GM06990 (cell line): Measurements from ENCODE around the gene ST14.
"Not testable (repeated sequence)": the region's sequence is repeated elsewhere in the genome, so short reads cannot be mapped to it uniquely, and the experiment has no call there.

Experiments
- DNase-seq: peaks from one replicate; pipeline ENCODE4 v3.0.0-alpha.2; 2011; ENCODE audit not compliant: insufficient read length; ENCODE audit errors: extremely low read depth
- H3K27me3 ChIP-seq: replicated peaks from 2 replicates; pipeline ENCODE4 v1.6.0; 2011; ENCODE audit warnings: low read length; ENCODE audit not compliant: control insufficient read depth, insufficient read depth
- H3K36me3 ChIP-seq: 2 replicates; pipeline ENCODE4 v1.5.1; 2011; ENCODE audit warnings: low read length; ENCODE audit not compliant: control insufficient read depth, insufficient read depth
- H3K4me3 ChIP-seq: replicated peaks from 2 replicates; pipeline ENCODE4 v1.5.1; 2011; ENCODE audit warnings: low read depth, mild to moderate bottlenecking, control low read depth, low read length
- CTCF ChIP-seq: IDR thresholded peaks from 2 replicates; pipeline ENCODE4 v1.5.1; 2011; ENCODE audit warnings: low read length, control low read depth, mild to moderate bottlenecking, inconsistent platforms; ENCODE audit not compliant: insufficient read depth, poor library complexity, severe bottlenecking

ST14 gene

DNA sequence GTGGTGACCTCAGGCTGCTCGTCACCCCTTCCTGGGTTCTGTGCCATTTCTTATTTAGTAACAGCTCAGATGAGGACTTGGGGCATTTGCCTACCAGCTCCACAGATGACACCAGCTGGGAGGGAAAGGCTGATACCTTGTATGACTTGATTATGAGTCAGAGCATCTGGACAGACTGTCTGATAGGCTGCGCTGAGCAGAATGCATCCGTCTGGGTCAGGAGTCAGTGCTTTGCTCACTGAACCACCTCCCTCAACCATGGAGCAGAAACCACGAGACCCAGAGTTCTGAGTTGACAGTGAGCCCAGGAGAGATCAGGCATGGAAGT is 6.8 kb downstream of the ST14 start:
- H3K36me3 ChIP-seq: no peaks in the 10 kb centered on the region
- DNase-seq: no peak
- no peak overlapping the region for H3K4me3 ChIP-seq
- TF ChIP-seq CTCF: no peak
- peaks cover 5% of the 10 kb centered on the region for H3K27me3 ChIP-seq

GRCh38 chr11:130167146-130167545 is 7.6 kb downstream of the ST14 start:
- no peak for TF ChIP-seq CTCF
- DNase-seq: no peak
- peaks cover 5% of the 10 kb centered on the region for H3K27me3 ChIP-seq

GRCh38 chr11:130168105-130168504 is 8.5 kb downstream of the ST14 start:
- no peaks in the 10 kb centered on the region for H3K36me3 ChIP-seq
- no peak for DNase-seq
- no peak overlapping the region for H3K4me3 ChIP-seq
- H3K27me3 ChIP-seq: peaks cover 5% of the 10 kb centered on the region
- TF ChIP-seq CTCF: no peak

More at GRCh38 chr11:130167146-130167545, 7.6 kb downstream of the ST14 start:
- no peak overlapping the region for H3K4me3 ChIP-seq
- H3K36me3 ChIP-seq: no peaks in the 10 kb centered on the region

GRCh38 chr11:130170345-130170744 is 10.8 kb downstream of the ST14 start:
- H3K36me3 ChIP-seq: no peaks in the 10 kb centered on the region
- no peak overlapping the region for H3K4me3 ChIP-seq
- no peak for TF ChIP-seq CTCF
- H3K27me3 ChIP-seq: peaks cover 3% of the 10 kb centered on the region; the same call in 1 of the 2 replicates
- no peak for DNase-seq

GRCh38 chr11:130171534-130171933 is 12.0 kb downstream of the ST14 start:
- TF ChIP-seq CTCF: no peak
- no peak overlapping the region for H3K4me3 ChIP-seq
- no peak for DNase-seq

DNA sequence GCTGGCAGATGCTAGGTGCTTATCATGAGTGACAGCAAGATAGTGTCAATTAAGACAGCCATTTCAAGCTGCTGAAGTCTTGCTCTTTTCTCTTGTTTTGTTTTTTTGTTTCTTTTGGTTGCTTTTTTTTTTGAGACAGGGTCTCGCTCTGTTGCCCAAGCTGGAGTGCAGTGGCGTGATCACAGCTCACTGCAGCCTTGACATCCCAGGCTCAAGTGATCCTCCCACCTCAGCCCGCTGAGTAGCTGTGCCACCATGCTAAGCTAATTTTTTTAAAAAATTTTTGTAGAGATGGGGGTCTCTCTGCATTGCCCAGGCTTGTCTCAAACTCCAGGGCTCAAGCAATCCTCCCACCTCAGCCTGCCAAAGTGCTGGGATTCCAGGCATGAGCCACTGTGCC is 12.4 kb downstream of the ST14 start:
- not testable (repeated sequence) for H3K36me3 ChIP-seq, DNase-seq, H3K27me3 ChIP-seq, H3K4me3 ChIP-seq

More at GRCh38 chr11:130171534-130171933, 12.0 kb downstream of the ST14 start:
- Histone ChIP-seq H3K27me3 (no peaks in the 10 kb centered on the region), H3K36me3 (no peaks in the 10 kb centered on the region)
